SK-N-SH (cell line): ENCODE results near the gene CCNJL. TPM values are rescaled to one million over a fixed set of nuclear protein-coding genes. Genes with fewer than 3 reads are reported as not detected.

Experiments
- CTCF ChIA-PET: fragments of 300-600, 350-600 bp; formaldehyde crosslinking; extraction: SDS; loops from one replicate; lab custom pipeline; 2021; lab: Yijun Ruan, JAX
- POLR2A ChIA-PET: fragments of 350-600 bp; sonication (Branson Sonifier 250); formaldehyde crosslinking; extraction: SDS; loops from one replicate; lab custom pipeline; 2020; ENCODE audit warnings: antibody characterized with exemption, inconsistent platforms; lab: Yijun Ruan, JAX
- DNase-seq: peaks from one replicate; pipeline ENCODE4 v3.0.0; 2012
- H2AFZ ChIP-seq: fragments of 200-600 bp; sonication (generic); 2 replicates; pipeline ENCODE4 v1.8.1; 2016; ENCODE audit warnings: antibody characterized with exemption, mild to moderate bottlenecking, low read depth
- H3F3A ChIP-seq: fragments of 200-600 bp; sonication (generic); replicated peaks from 2 replicates; pipeline ENCODE3; 2016; ENCODE audit warnings: antibody characterized with exemption, mild to moderate bottlenecking; ENCODE audit not compliant: insufficient read depth
- H3K27ac ChIP-seq, 2 experiments: fragments of 200-500 bp in 1 of 2; fragments of 200-600 bp in 1 of 2; sonication (Bioruptor generic) in 1 of 2; sonication (generic), shearing (Covaris generic) in 1 of 2; 2 replicates each; pipeline versions ENCODE4 v1.5.1 to v1.6.1; 2014 to 2016; ENCODE audit warnings: low read depth in 2 of 2, inconsistent platforms in 1 of 2, low read length in 1 of 2, mild to moderate bottlenecking in 1 of 2, mixed read lengths in 1 of 2
- H3K27me3 ChIP-seq: fragments of 200-600 bp; sonication (generic), shearing (Covaris generic); 2 replicates; pipeline ENCODE4 v1.6.1; 2016; ENCODE audit warnings: mixed run types; ENCODE audit not compliant: insufficient read depth
- H3K36me3 ChIP-seq, 2 experiments: fragments of 200-500 bp in 1 of 2; fragments of 200-600 bp in 1 of 2; sonication (Bioruptor generic) in 1 of 2; sonication (generic) in 1 of 2; replicated peaks in 1 of 2; 2 replicates each; pipeline versions ENCODE3 to v1.5.1; 2014 to 2016; ENCODE audit warnings: low read length in 1 of 2, mild to moderate bottlenecking in 1 of 2; ENCODE audit not compliant: insufficient read depth in 2 of 2, control insufficient read depth in 1 of 2
- H3K4me1 ChIP-seq, 2 experiments: fragments of 200-500 bp in 1 of 2; fragments of 200-600 bp in 1 of 2; sonication (Bioruptor generic) in 1 of 2; sonication (generic), shearing (Covaris generic) in 1 of 2; 2 replicates each; pipeline versions ENCODE4 v1.5.1 to v1.6.1; 2014 to 2016; ENCODE audit warnings: low read depth in 1 of 2, low read length in 1 of 2, mixed run types in 1 of 2; ENCODE audit not compliant: insufficient read depth in 2 of 2, control insufficient read depth in 1 of 2
- H3K4me2 ChIP-seq: fragments of 200-600 bp; sonication (generic), shearing (Covaris generic); 2 replicates; pipeline ENCODE4 v1.6.1; 2017; ENCODE audit warnings: mixed run types
- H3K4me3 ChIP-seq, 2 experiments: fragments of 200-500 bp in 1 of 2; fragments of 200-600 bp in 1 of 2; sonication (Bioruptor generic) in 1 of 2; sonication (generic), shearing (Covaris generic) in 1 of 2; 2 replicates each; pipeline versions ENCODE4 v1.5.1 to v1.8.1; 2014 to 2016; ENCODE audit warnings: low read depth in 2 of 2, inconsistent platforms in 1 of 2, low read length in 1 of 2, mild to moderate bottlenecking in 1 of 2, mixed read lengths in 1 of 2, moderate library complexity in 1 of 2
- H3K79me2 ChIP-seq: fragments of 200-600 bp; sonication (generic); 2 replicates; pipeline ENCODE4 v1.8.1; 2017; ENCODE audit warnings: mild to moderate bottlenecking; ENCODE audit not compliant: insufficient read depth
- H3K9ac ChIP-seq: fragments of 200-600 bp; sonication (generic); 2 replicates; pipeline ENCODE4 v1.6.1; 2017; ENCODE audit warnings: mixed run types
- H3K9me2 ChIP-seq: fragments of 200-600 bp; sonication (generic); 2 replicates; pipeline ENCODE4 v1.6.1; 2017; ENCODE audit warnings: mixed run types
- H3K9me3 ChIP-seq: fragments of 200-600 bp; sonication (generic); 2 replicates; pipeline ENCODE4 v1.6.1; 2017; ENCODE audit warnings: mixed run types, mild to moderate bottlenecking, moderate library complexity
- H4K20me1 ChIP-seq: fragments of 200-600 bp; sonication (generic); 2 replicates; pipeline ENCODE4 v1.6.1; 2017; ENCODE audit warnings: mild to moderate bottlenecking, mixed run types; ENCODE audit not compliant: insufficient read depth
- CHD2 ChIP-seq: fragments of 150-350 bp; IDR thresholded peaks from 2 replicates; pipeline ENCODE4 v1.6.1; 2018; ENCODE audit warnings: low read length; ENCODE audit not compliant: partially characterized antibody
- ELF1 ChIP-seq: IDR thresholded peaks from 2 replicates; pipeline ENCODE4 v1.4.0; 2012
- FOXJ3 ChIP-seq: sonication (generic); formaldehyde crosslinking; IDR thresholded peaks from 2 replicates; pipeline ENCODE4 v1.5.1; 2020; ENCODE audit warnings: mild to moderate bottlenecking, missing genetic modification reagents
- GABPA ChIP-seq: IDR thresholded peaks from 2 replicates; pipeline ENCODE4 v1.4.0; 2012; ENCODE audit warnings: low read depth, mild to moderate bottlenecking
- MEF2A ChIP-seq: IDR thresholded peaks from 2 replicates; pipeline ENCODE4 v1.4.0; 2012; ENCODE audit warnings: low read depth, borderline replicate concordance
- MXI1 ChIP-seq: IDR thresholded peaks from 2 replicates; pipeline ENCODE4 v1.6.1; 2012; ENCODE audit warnings: mild to moderate bottlenecking, low read depth, low read length, improper control_type of control experiment
- NFIC ChIP-seq: IDR thresholded peaks from 2 replicates; pipeline ENCODE4 v1.4.0; 2012; ENCODE audit warnings: borderline replicate concordance
- NRF1 ChIP-seq: IDR thresholded peaks from 2 replicates; pipeline ENCODE4 v1.6.1; 2012; ENCODE audit warnings: low read depth, mild to moderate bottlenecking, low read length
- REST ChIP-seq: IDR thresholded peaks from 2 replicates; pipeline ENCODE4 v1.6.1; 2012; ENCODE audit warnings: mild to moderate bottlenecking, low read depth, low read length, moderate library complexity
- RFX5 ChIP-seq: IDR thresholded peaks from 2 replicates; pipeline ENCODE4 v1.6.1; 2012; ENCODE audit warnings: mild to moderate bottlenecking, improper control_type of control experiment, low read length
- RXRA ChIP-seq: IDR thresholded peaks from 2 replicates; pipeline ENCODE4 v1.4.0; 2012; ENCODE audit warnings: low read depth, mild to moderate bottlenecking, borderline replicate concordance
- SMC3 ChIP-seq: IDR thresholded peaks from 2 replicates; pipeline ENCODE4 v1.6.1; 2012; ENCODE audit warnings: low read depth, low read length, improper control_type of control experiment
- TCF12 ChIP-seq: IDR thresholded peaks from 2 replicates; pipeline ENCODE4 v1.4.0; 2012
- TEAD4 ChIP-seq: IDR thresholded peaks from 2 replicates; pipeline ENCODE4 v1.4.0; 2012; ENCODE audit warnings: mild to moderate bottlenecking, borderline replicate concordance; ENCODE audit not compliant: insufficient read depth
- WGBS: methylation state at CpG from one replicate; pipeline ENCODE4 v1.1.6; 2017; ENCODE audit warnings: low lambda C conversion rate; 5-methylcytosine and 5-hydroxymethylcytosine counted together
- polyA plus RNA-seq, 3 experiments: library from polyadenylated mRNA; depleted of rRNA; stranded (reverse); fragments of >200 nt; gene quantifications; 2 replicates each; pipeline ENCODE4 v1.2.3, GENCODE V29; 2012
- TF ChIP-seq, protein P1 (sequence below): IDR thresholded peaks from 2 replicates; pipeline ENCODE4 v1.4.0; 2012; ENCODE audit warnings: low read depth

The CCNJL gene
- polyA plus RNA-seq, 1 of the 3 experiments (the other 2 are of a cell fraction) = 7.1 TPM

DNA sequence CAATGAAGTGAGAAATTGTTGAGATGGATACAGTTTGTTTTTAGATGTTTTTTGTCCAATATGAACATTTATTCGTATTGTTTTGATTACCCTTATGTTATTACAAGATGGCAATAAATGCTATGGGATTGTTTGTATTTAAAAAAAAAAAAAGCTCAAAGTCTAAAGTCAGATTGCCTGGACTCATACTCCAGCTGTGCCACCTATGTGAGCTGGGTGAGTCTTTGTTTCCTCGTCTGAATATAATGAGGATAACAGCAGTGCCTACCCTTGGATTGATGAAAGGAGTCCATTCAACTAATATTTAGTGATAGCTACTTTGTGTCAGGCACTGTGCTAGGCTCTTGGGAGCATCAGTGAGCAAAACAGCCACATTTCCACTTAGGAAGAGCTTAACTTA lies 14.6 kb upstream of the CCNJL start:
- H3F3A ChIP-seq = no peaks in the 10 kb centered on the region
- H3K9me2 ChIP-seq = no peaks in the 10 kb centered on the region
- POLR2A ChIA-PET = no interaction called here
- peaks cover 0 to 9% of the 10 kb centered on the region in 2 experiments; a peak in 1 of 4 replicates for H3K4me1 ChIP-seq
- no peak overlapping the region for H3K9ac ChIP-seq
- no peaks in the 10 kb centered on the region for H4K20me1 ChIP-seq
- no peak for DNase-seq
- H3K9me3 ChIP-seq = no peaks in the 10 kb centered on the region
- TF ChIP-seq NRF1 = no peak
- no peak for TF ChIP-seq RFX5
- no peak for TF ChIP-seq RXRA
- TF ChIP-seq SMC3 = no peak
- no peak for TF ChIP-seq GABPA
- TF ChIP-seq ELF1 = no peak
- no peak for TF ChIP-seq TEAD4
- TF ChIP-seq FOXJ3 (CRISPR knock-in tag) = no peak
- TF ChIP-seq, protein P1, sequence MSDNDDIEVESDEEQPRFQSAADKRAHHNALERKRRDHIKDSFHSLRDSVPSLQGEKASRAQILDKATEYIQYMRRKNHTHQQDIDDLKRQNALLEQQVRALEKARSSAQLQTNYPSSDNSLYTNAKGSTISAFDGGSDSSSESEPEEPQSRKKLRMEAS = no peak
- no peak for TF ChIP-seq MEF2A
- no peak for TF ChIP-seq REST
- no peak for TF ChIP-seq CHD2
- TF ChIP-seq MXI1 = no peak
- H3K4me2 ChIP-seq = no peak overlapping the region
- no peak overlapping the region for H2AFZ ChIP-seq
- CTCF ChIA-PET = interaction anchor here (0.6 to 1.3 kb wide), 2 partner anchors 18 to 19 kb away, joined by 3 read pairs; no protein-coding TSS in a partner anchor
- H3K79me2 ChIP-seq = no peaks in the 10 kb centered on the region
- WGBS = 57% methylated on average over 2 of the region's 2 CpGs
- H3K36me3 ChIP-seq = no peaks in the 10 kb centered on the region
- no peak overlapping the region for H3K27ac ChIP-seq
- H3K27me3 ChIP-seq = no peaks in the 10 kb centered on the region
- no peak overlapping the region for H3K4me3 ChIP-seq

- 93% methylated on average over 2 of the region's 2 CpGs for WGBS
- H3K9me3 ChIP-seq = no peaks in the 10 kb centered on the region
- H3K79me2 ChIP-seq = no peaks in the 10 kb centered on the region
- no peak overlapping the region for H3K4me2 ChIP-seq
- TF ChIP-seq NFIC (no peak), TCF12 (no peak), MEF2A (no peak), ELF1 (no peak)
- H3K27ac ChIP-seq = no peak overlapping the region
- H2AFZ ChIP-seq = no peak overlapping the region
- ChIA-PET CTCF (interaction anchor here (0.6 to 1.6 kb wide), 2 partner anchors 201 to 304 kb away, joined by 3 read pairs; no protein-coding TSS in a partner anchor), POLR2A (interaction anchor here (0.6 kb wide), 2 partner anchors 116 to 151 kb away, joined by 4 read pairs; no protein-coding TSS in a partner anchor)
- H3K27me3 ChIP-seq = no peaks in the 10 kb centered on the region
- peaks cover 0 to 9% of the 10 kb centered on the region in 2 experiments; a peak in 1 of 4 replicates for H3K4me1 ChIP-seq
- no peaks in the 10 kb centered on the region for H4K20me1 ChIP-seq
- H3F3A ChIP-seq = no peaks in the 10 kb centered on the region
- no peaks in the 10 kb centered on the region for H3K9me2 ChIP-seq
- H3K9ac ChIP-seq = no peak overlapping the region
- no peaks in the 10 kb centered on the region for H3K36me3 ChIP-seq
- no peak overlapping the region for H3K4me3 ChIP-seq
- no peak for DNase-seq
These were observed 13.4 kb upstream of the CCNJL start for GRCh38 chr5:160325716-160326115.
